Ascending aorta (tissue), 2 donors: ENCODE data around the gene EPB41L4A. TPM values are rescaled to one million over a fixed set of nuclear protein-coding genes. Genes with fewer than 3 reads are reported as not detected.

Experiments
- DNase-seq, 2 donors: peaks; one replicate each; pipeline ENCODE4 v3.0.0-alpha.2; 2019; ENCODE audit warnings: low spot score in 2 of 2
- H3K27ac ChIP-seq, 2 donors: fragments of 200-600 bp; sonication (generic); one replicate each; pipeline ENCODE4 v1.5.1; 2016 to 2017; ENCODE audit warnings: mild to moderate bottlenecking in 1 of 2
- H3K27me3 ChIP-seq: fragments of 200-600 bp; sonication (generic); one replicate; pipeline ENCODE4 v1.5.1; 2017
- H3K36me3 ChIP-seq, 2 donors: fragments of 200-600 bp; sonication (generic); one replicate each; pipeline ENCODE4 v1.5.1; 2016
- H3K4me1 ChIP-seq, 2 donors: fragments of 200-600 bp; sonication (generic); one replicate each; pipeline ENCODE4 v1.5.1; 2016 to 2017; ENCODE audit warnings: mild to moderate bottlenecking in 1 of 2
- H3K4me3 ChIP-seq, 2 donors: fragments of 200-600 bp; sonication (generic); one replicate each; pipeline ENCODE4 v1.5.1; 2016 to 2017; ENCODE audit warnings: mild to moderate bottlenecking in 1 of 2
- H3K9me3 ChIP-seq, 2 donors: fragments of 200-600 bp; sonication (generic); one replicate each; pipeline ENCODE4 v1.5.1; 2016
- CTCF ChIP-seq, 3 experiments: fragments of 200-600 bp in 2 of 3; fragments of 450-650 bp in 1 of 3; sonication (generic) in 2 of 3; IDR thresholded peaks; one replicate each; pipeline ENCODE4 v1.5.1; 2016 to 2019; ENCODE audit warnings: antibody characterized with exemption in 3 of 3, mild to moderate bottlenecking in 1 of 3, moderate library complexity in 1 of 3
- intact Hi-C: fragments of 100-400 bp; cut with DNase I; formaldehyde crosslinking; loops from one replicate; pipeline ENCODE4 v1.15.1; 2023
- total RNA-seq: library from RNA; depleted of rRNA; stranded (reverse); fragments of >200 nt; gene quantifications from one replicate; pipeline ENCODE4 v1.1.0, GENCODE V29; 2016

The EPB41L4A gene
- total RNA-seq, 1 donor from 2014 or later: 9.4 TPM

GRCh38 chr5:112264151-112264550 lies 154.9 kb downstream of the EPB41L4A start:
- TF ChIP-seq CTCF (IDR thresholded peaks at IDR 0.05): no peak
- no peaks in the 10 kb centered on the region for H3K4me1 ChIP-seq
- intact Hi-C loops: no loop called here
- H3K36me3 ChIP-seq: peaks cover 0 to 10% of the 10 kb centered on the region in 2 donors
- DNase-seq: no peak
- no peaks in the 10 kb centered on the region for H3K27me3 ChIP-seq
- no peaks in the 10 kb centered on the region for H3K9me3 ChIP-seq
- no peak overlapping the region for H3K4me3 ChIP-seq
- no peak overlapping the region for H3K27ac ChIP-seq

DNA sequence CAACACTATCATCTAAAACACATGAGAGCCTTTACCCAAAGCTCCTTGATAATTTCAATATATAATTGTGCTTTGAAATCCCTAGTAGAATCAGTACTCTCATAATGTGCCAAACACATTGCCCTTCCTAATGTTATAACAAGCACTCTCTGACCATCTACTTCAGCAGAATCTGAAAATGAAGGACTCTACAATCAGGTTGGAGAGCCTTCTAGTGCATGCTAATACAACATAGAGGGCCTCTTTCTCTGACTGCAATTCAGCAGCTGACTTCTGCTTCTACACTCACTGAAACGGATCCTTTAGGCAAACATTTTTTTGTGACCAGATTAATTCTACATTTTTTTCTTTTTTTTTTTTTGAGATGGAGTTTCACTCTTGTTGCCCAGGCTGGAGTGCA lies 155.6 kb downstream of the EPB41L4A start:
- no peak for TF ChIP-seq CTCF (IDR thresholded peaks at IDR 0.05)
- H3K9me3 ChIP-seq: no peaks in the 10 kb centered on the region
- no peaks in the 10 kb centered on the region for H3K4me1 ChIP-seq
- no peak for DNase-seq
- no peak overlapping the region for H3K27ac ChIP-seq
- no peak overlapping the region for H3K4me3 ChIP-seq
- H3K27me3 ChIP-seq: no peaks in the 10 kb centered on the region
- H3K36me3 ChIP-seq: peaks cover 0 to 10% of the 10 kb centered on the region in 2 donors
- intact Hi-C loops: no loop called here

GRCh38 chr5:112258571-112258970 lies 160.5 kb downstream of the EPB41L4A start:
- no peaks in the 10 kb centered on the region for H3K4me1 ChIP-seq
- H3K9me3 ChIP-seq: no peaks in the 10 kb centered on the region
- TF ChIP-seq CTCF (IDR thresholded peaks at IDR 0.05): no peak
- H3K27me3 ChIP-seq: no peaks in the 10 kb centered on the region
- no peak for DNase-seq
- peaks cover 0 to 4% of the 10 kb centered on the region in 2 donors for H3K36me3 ChIP-seq
- no peak overlapping the region for H3K4me3 ChIP-seq
- intact Hi-C loops: no loop called here
- H3K27ac ChIP-seq: no peak overlapping the region

DNA sequence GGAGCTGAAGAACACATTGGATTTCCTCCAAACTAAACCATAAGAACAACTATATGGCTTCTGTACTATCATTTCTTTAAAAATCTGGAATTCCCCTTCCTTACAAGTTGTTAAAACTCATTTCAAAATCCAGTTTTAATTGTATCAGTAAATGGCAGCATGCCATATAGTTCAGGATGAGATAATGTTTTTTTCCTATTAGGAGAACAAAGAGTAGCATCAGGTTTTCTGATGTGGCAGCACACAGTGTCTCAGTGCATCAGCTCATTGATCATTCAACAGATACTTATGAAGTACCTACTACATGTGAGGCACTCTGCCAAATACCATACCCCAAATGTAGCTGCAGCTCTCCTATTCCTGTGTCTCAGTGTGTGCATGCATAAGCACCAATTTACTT lies 161.1 kb downstream of the EPB41L4A start:
- H3K36me3 ChIP-seq: peaks cover 0 to 4% of the 10 kb centered on the region in 2 donors
- no peaks in the 10 kb centered on the region for H3K4me1 ChIP-seq
- H3K27me3 ChIP-seq: no peaks in the 10 kb centered on the region
- intact Hi-C loops: no loop called here
- DNase-seq: no peak
- no peak for TF ChIP-seq CTCF (IDR thresholded peaks at IDR 0.05)
- no peaks in the 10 kb centered on the region for H3K9me3 ChIP-seq
- no peak overlapping the region for H3K27ac ChIP-seq
- H3K4me3 ChIP-seq: no peak overlapping the region

DNA sequence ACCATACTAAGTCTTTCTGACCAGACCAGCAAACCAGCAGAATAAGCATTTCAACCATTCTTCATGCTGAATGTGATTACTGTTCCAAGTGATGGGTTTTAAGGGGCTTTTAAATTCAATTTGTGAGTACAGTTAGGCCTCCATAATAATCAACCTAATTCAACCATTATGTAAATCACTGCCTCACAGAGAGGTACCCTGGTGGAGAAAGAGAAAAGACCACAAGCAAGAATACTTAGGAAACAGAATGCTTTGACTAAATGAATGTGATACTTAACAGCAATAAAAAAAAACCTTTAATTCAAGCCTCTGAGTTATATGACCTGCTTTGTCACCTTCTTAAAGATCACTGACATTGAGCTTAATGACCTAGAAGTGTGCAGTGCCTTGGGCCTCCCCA lies 162.1 kb downstream of the EPB41L4A start:
- Histone ChIP-seq H3K27ac (no peak overlapping the region), H3K9me3 (no peaks in the 10 kb centered on the region), H3K27me3 (no peaks in the 10 kb centered on the region), H3K36me3 (no peaks in the 10 kb centered on the region), H3K4me3 (no peak overlapping the region), H3K4me1 (no peaks in the 10 kb centered on the region)
- DNase-seq: no peak
- no peak for TF ChIP-seq CTCF (IDR thresholded peaks at IDR 0.05)
- intact Hi-C loops: no loop called here

DNA sequence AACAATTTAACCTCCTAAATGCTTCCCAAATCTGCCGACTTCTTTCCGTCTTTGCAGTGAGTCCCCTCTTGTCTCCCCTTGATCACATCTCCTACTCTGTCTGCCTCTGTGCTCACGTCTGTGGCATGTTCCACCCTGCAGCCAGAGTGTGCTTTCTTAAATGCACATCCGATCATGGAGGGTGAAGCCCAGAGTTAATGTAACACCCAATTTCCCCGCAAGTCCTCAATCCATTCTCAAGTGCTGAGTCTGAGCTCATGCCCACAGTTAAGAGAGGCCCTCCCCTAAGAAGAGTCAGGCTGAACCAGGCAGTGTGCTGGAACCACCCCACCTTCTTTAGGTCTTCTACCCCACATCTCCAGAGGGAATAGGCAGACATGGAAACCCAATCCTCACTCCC lies 164.8 kb downstream of the EPB41L4A start:
- intact Hi-C loops: no loop called here
- Histone ChIP-seq H3K27me3 (no peaks in the 10 kb centered on the region), H3K4me1 (no peaks in the 10 kb centered on the region), H3K4me3 (no peak overlapping the region), H3K9me3 (no peaks in the 10 kb centered on the region), H3K27ac (peak overlapping the region; percentile 48 to 55), H3K36me3 (no peaks in the 10 kb centered on the region)
- DNase-seq: no peak
- TF ChIP-seq CTCF (IDR thresholded peaks at IDR 0.05): no peak
